Duodenal mucosa (tissue), 2 donors: Measurements from ENCODE around the gene OLFML3.
A peak's percentile ranks its signal among the peaks of the same experiment; 100 is the strongest.

ENCODE experiments used
- H3K27ac ChIP-seq: one replicate; pipeline ENCODE4 v1.7.0; 2013; ENCODE audit warnings: low read depth, low read length
- H3K27me3 ChIP-seq, 2 donors: one replicate each; pipeline ENCODE4 v1.7.0; 2013; ENCODE audit warnings: low read length in 2 of 2, control low read depth in 1 of 2; ENCODE audit not compliant: insufficient read depth in 2 of 2, control insufficient read depth in 1 of 2
- H3K36me3 ChIP-seq, 2 donors: one replicate each; pipeline ENCODE4 v1.7.0; 2013; ENCODE audit warnings: low read length in 2 of 2, control low read depth in 1 of 2; ENCODE audit not compliant: insufficient read depth in 2 of 2, control insufficient read depth in 1 of 2
- H3K4me1 ChIP-seq, 2 donors: one replicate each; pipeline ENCODE4 v1.7.0; 2013; ENCODE audit warnings: low read length in 2 of 2, control low read depth in 1 of 2; ENCODE audit not compliant: insufficient read depth in 2 of 2, control insufficient read depth in 1 of 2
- H3K4me3 ChIP-seq, 2 donors: one replicate each; pipeline ENCODE4 v1.7.0; 2013; ENCODE audit warnings: low read length in 2 of 2, low read depth in 1 of 2
- H3K9ac ChIP-seq, 2 donors: one replicate each; pipeline ENCODE4 v1.7.0; 2013; ENCODE audit warnings: low read length in 2 of 2, low read depth in 1 of 2
- H3K9me3 ChIP-seq, 2 donors: one replicate each; pipeline ENCODE4 v1.7.0; 2013; ENCODE audit warnings: low read length in 2 of 2, control low read depth in 1 of 2; ENCODE audit not compliant: control insufficient read depth in 1 of 2

OLFML3 gene

GRCh38 chr1:113978863-113979702 is at the start of gene OLFML3:
Gene OLFML3 (plus strand): TSS chr1:113979474. CDS start chr1:113979517, 43 bp downstream.
- H3K4me3 ChIP-seq: peak within 1 kb of the TSS; percentile 25 to 57
- H3K9ac ChIP-seq: peak within 1 kb of the TSS in 1 of 2 donors; percentile 20
- H3K27ac ChIP-seq: peak within 1 kb of the TSS; percentile 60
- H3K9me3 ChIP-seq: no peaks in the 10 kb centered on the region
- H3K27me3 ChIP-seq: no peaks in the 10 kb centered on the region
- peaks cover 35 to 38% of the 10 kb centered on the region in 2 donors for H3K4me1 ChIP-seq
- H3K36me3 ChIP-seq: peaks cover 0 to 5% of the 10 kb centered on the region in 2 donors

- Histone ChIP-seq H3K36me3 (no peaks in the 10 kb centered on the region), H3K27me3 (no peaks in the 10 kb centered on the region), H3K9me3 (no peaks in the 10 kb centered on the region), H3K4me1 (peaks cover 28 to 38% of the 10 kb centered on the region in 2 donors), H3K4me3 (peak overlapping the region; percentile 91 to 95), H3K27ac (peak overlapping the region; percentile 97), H3K9ac (peak overlapping the region; percentile 94 to 96)
Measured at GRCh38 chr1:113929750-113930498, 49.4 kb upstream of the OLFML3 start.

DNA sequence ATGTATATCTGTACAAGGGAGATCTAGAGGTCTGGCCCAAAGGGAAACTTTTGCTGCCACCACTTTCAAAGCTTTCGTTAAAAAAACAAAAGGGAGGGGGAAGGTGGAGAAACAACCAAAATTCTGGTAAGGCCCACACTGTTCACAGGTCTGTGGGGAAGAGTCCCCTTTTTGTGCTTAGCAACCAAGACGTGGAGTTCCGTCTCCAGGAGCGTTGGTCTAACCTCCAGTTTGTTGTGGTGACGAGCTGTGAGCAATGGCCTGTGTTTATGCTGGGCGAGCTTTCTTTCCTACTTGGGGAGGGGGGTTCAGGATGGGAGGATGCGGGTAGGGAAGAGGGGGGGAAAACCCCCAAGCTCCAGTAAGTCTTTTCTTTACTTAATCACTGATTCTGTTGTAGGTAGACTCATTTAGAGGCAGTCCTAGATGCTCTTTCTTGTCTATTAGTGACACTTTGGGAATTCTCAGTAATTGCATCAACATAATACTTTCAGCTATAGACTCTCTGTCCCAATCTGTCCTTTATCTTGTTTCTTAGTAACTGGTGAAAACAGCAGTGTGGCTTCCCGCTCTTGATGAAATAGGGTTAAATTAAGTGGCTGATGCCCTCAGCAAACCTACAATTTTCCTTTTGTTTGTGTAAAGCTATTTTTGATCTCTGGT is 48.6 kb upstream of the OLFML3 start:
- H3K4me1 ChIP-seq: peaks cover 28 to 38% of the 10 kb centered on the region in 2 donors

GRCh38 chr1:113931451-113931851 is 47.8 kb upstream of the OLFML3 start:
- no peaks in the 10 kb centered on the region for H3K36me3 ChIP-seq
- peak overlapping the region; percentile 91 to 95 for H3K4me3 ChIP-seq
- H3K27me3 ChIP-seq: no peaks in the 10 kb centered on the region
- H3K9ac ChIP-seq: peak overlapping the region in 1 of 2 donors; percentile 94
- H3K4me1 ChIP-seq: peaks cover 28 to 38% of the 10 kb centered on the region in 2 donors
- H3K27ac ChIP-seq: no peak overlapping the region
- H3K9me3 ChIP-seq: no peaks in the 10 kb centered on the region

More for the DNA sequence above, 48.6 kb upstream of the OLFML3 start:
- Histone ChIP-seq H3K36me3 (no peaks in the 10 kb centered on the region), H3K27me3 (no peaks in the 10 kb centered on the region), H3K9ac (peak overlapping the region; percentile 94 to 96), H3K27ac (peak overlapping the region; percentile 97), H3K9me3 (no peaks in the 10 kb centered on the region), H3K4me3 (peak overlapping the region; percentile 91 to 95)

DNA sequence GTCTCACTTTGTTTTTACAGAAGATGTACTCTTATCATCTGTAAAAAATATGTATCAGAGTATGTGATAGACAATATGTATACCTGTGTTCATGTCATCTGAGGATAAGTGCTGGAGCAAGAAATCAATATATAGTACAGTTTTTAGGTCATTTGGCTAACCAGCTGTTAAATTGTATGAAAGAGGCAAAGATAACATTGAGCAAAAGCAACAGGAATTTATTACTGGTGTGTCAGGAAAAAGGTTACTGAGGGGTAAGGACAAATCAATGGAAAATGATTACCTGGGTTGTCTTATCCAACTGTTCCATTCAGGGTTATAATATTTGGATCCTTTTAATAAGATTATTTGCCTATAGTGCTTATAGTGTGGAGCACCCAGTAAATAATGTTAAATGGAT is 45.3 kb upstream of the OLFML3 start:
- no peak overlapping the region for H3K4me3 ChIP-seq
- no peak overlapping the region for H3K9ac ChIP-seq
- H3K9me3 ChIP-seq: no peaks in the 10 kb centered on the region
- H3K27me3 ChIP-seq: no peaks in the 10 kb centered on the region
- no peak overlapping the region for H3K27ac ChIP-seq
- peaks cover 21 to 27% of the 10 kb centered on the region in 2 donors for H3K4me1 ChIP-seq
- H3K36me3 ChIP-seq: no peaks in the 10 kb centered on the region

GRCh38 chr1:113934511-113935055 is 44.7 kb upstream of the OLFML3 start:
- no peak overlapping the region for H3K4me3 ChIP-seq
- no peaks in the 10 kb centered on the region for H3K9me3 ChIP-seq
- H3K36me3 ChIP-seq: no peaks in the 10 kb centered on the region
- peaks cover 22 to 27% of the 10 kb centered on the region in 2 donors for H3K4me1 ChIP-seq
- no peaks in the 10 kb centered on the region for H3K27me3 ChIP-seq
- no peak overlapping the region for H3K9ac ChIP-seq
- no peak overlapping the region for H3K27ac ChIP-seq

DNA sequence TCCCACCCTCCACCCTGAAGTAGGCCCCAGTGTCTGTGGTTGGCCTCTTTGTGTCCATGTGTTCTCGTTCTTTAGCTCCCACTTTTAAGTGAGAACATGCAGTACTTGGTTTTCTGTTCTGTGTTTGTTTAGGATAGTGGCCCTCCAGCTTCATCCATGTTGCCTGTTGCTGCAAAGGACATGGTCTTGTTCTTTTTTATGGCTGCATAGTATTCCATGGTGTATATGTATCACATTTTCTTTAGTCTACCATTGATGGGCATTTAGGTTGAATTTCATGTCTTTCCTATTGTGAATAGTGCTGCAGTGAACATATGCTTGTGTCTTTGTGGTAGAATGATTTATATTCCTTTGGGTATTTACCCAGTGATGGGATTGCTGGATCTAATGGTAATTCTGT is 44.1 kb upstream of the OLFML3 start:
- Histone ChIP-seq H3K36me3 (peaks cover under 1 to 3% of the 10 kb centered on the region in 2 donors), H3K9ac (no peak overlapping the region), H3K27me3 (no peaks in the 10 kb centered on the region), H3K4me3 (no peak overlapping the region), H3K4me1 (peaks cover 27 to 28% of the 10 kb centered on the region in 2 donors), H3K9me3 (no peaks in the 10 kb centered on the region), H3K27ac (no peak overlapping the region)

DNA sequence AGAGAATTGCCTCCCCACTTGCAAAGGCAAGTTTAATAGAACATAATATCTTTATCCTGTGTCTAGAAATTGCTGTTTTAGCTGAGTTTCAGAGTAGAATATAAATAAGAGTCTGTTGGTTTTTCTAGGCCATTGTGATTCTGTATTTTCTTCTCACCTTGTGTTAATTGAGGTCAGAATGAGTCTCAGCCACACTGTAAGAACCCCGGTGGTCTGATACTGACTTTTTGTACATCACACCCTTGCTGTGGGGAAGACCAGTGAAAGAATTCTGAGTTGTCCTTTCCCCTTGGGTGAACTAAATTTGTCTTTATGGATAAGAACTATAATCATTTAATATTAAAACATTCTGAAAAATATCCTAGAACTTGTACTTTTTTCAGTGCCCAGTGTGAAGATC is 43.3 kb upstream of the OLFML3 start:
- no peaks in the 10 kb centered on the region for H3K27me3 ChIP-seq
- H3K27ac ChIP-seq: no peak overlapping the region
- no peaks in the 10 kb centered on the region for H3K9me3 ChIP-seq
- H3K36me3 ChIP-seq: peaks cover 8 to 11% of the 10 kb centered on the region in 2 donors
- H3K4me1 ChIP-seq: peaks cover 25 to 28% of the 10 kb centered on the region in 2 donors
- no peak overlapping the region for H3K9ac ChIP-seq
- no peak overlapping the region for H3K4me3 ChIP-seq

GRCh38 chr1:113937146-113937545 is 42.1 kb upstream of the OLFML3 start:
- Histone ChIP-seq H3K27ac (no peak overlapping the region), H3K36me3 (peaks cover 12 to 15% of the 10 kb centered on the region in 2 donors), H3K9me3 (no peaks in the 10 kb centered on the region), H3K27me3 (no peaks in the 10 kb centered on the region), H3K9ac (no peak overlapping the region), H3K4me1 (peaks cover 21 to 22% of the 10 kb centered on the region in 2 donors), H3K4me3 (no peak overlapping the region)
